K562 (cell line): ENCODE data around the gene SCMH1. TPM values are rescaled to one million over a fixed set of nuclear protein-coding genes. Genes with fewer than 3 reads are reported as not detected.
A peak's percentile ranks its signal among the peaks of the same experiment; 100 is the strongest.

ENCODE experiments used
- NR4A1 ChIP-seq, 2 experiments: fragments of 250-450 bp in 1 of 2; fragments of 450-650 bp in 1 of 2; sonication (Bioruptor Pico) in 1 of 2; IDR thresholded peaks; 2 replicates each; pipeline versions ENCODE4 v1.4.0 to v1.6.1; 2016 to 2020; ENCODE audit warnings: mild to moderate bottlenecking in 2 of 2, missing compliant biosample characterization in 1 of 2, missing genetic modification characterization in 1 of 2, moderate library complexity in 1 of 2
- PHB ChIP-seq: fragments of 250-450 bp; sonication (Bioruptor Pico); IDR thresholded peaks from 2 replicates; pipeline ENCODE4 v1.5.0; 2021
- SMARCB1 ChIP-seq: IDR thresholded peaks from 2 replicates; pipeline ENCODE4 v1.6.1; 2011; ENCODE audit warnings: improper control_type of control experiment, low read depth; ENCODE audit not compliant: insufficient read length
- ZBTB1 ChIP-seq: sonication (generic); formaldehyde crosslinking; IDR thresholded peaks from 2 replicates; pipeline ENCODE4 v1.8.1; 2023; ENCODE audit warnings: missing genetic modification reagents, low read depth, mild to moderate bottlenecking, borderline replicate concordance
- ZNF143 ChIP-seq: sonication (generic); formaldehyde crosslinking; IDR thresholded peaks from 2 replicates; pipeline ENCODE4 v1.9.0; 2022; ENCODE audit warnings: mild to moderate bottlenecking, missing genetic modification reagents
- ZNF24 ChIP-seq: fragments of 450-650 bp; IDR thresholded peaks from 2 replicates; pipeline ENCODE4 v1.6.1; 2016
- ZNF830 ChIP-seq: fragments of 250-450 bp; sonication (Bioruptor Pico); IDR thresholded peaks from 2 replicates; pipeline ENCODE4 v1.5.0; 2021; ENCODE audit warnings: mild to moderate bottlenecking
- polyA plus RNA-seq, 8 experiments: library from polyadenylated mRNA; depleted of rRNA in 4 of 8; stranded (reverse) in 5 of 8; unstranded in 3 of 8; fragments of >200 nt; fragmentation: Nextera tagmentation in 2 of 8; fragmentation: Illumina TruSeq in 1 of 8; extraction: Ambion mirVana in 2 of 8; extraction: Trizol in 1 of 8; gene quantifications; 2 replicates each; pipeline versions ENCODE4 v1.2.1 to v1.2.3, GENCODE V29; 2011 to 2014; ENCODE audit warnings: inconsistent platforms in 1 of 8, missing spikeins in 1 of 8
- total RNA-seq, 7 experiments: library from RNA; depleted of rRNA in 6 of 7; stranded (reverse); fragments of >200 nt in 6 of 7; fragmentation: Illumina TruSeq in 2 of 7; extraction: Trizol in 2 of 7; gene quantifications; 2 replicates each; pipeline versions ENCODE4 v1.2.1 to v1.2.3, GENCODE V29; 2011 to 2021; ENCODE audit warnings: low replicate concordance in 1 of 7
- TF ChIP-seq, protein P1 (sequence below): sonication (generic); formaldehyde crosslinking; IDR thresholded peaks from 2 replicates; pipeline ENCODE4 v1.4.0; 2020; ENCODE audit warnings: mild to moderate bottlenecking, missing genetic modification reagents
- TF ChIP-seq, protein P2 (sequence below): IDR thresholded peaks from 2 replicates; pipeline ENCODE4 v1.6.1; 2011; ENCODE audit not compliant: insufficient read length; ENCODE audit errors: extremely low read depth
- TF ChIP-seq, protein P3 (sequence below): sonication (generic); formaldehyde crosslinking; IDR thresholded peaks from 2 replicates; pipeline ENCODE4 v1.8.0; 2022; ENCODE audit warnings: mild to moderate bottlenecking, missing genetic modification reagents
- TF ChIP-seq, protein P4 (sequence below), 2 experiments: fragments of 250-450 bp in 1 of 2; fragments of 450-650 bp in 1 of 2; sonication (Bioruptor Pico) in 1 of 2; IDR thresholded peaks; 2 replicates each; pipeline versions ENCODE4 v1.6.1 to v1.8.0; 2016 to 2021; ENCODE audit warnings: mild to moderate bottlenecking in 2 of 2, moderate library complexity in 2 of 2, missing compliant biosample characterization in 1 of 2, missing genetic modification characterization in 1 of 2
- TF ChIP-seq, protein P5 (sequence below): IDR thresholded peaks from 3 replicates; pipeline ENCODE4 v1.6.1; 2011; ENCODE audit warnings: borderline replicate concordance, mild to moderate bottlenecking, moderate library complexity; ENCODE audit not compliant: insufficient read length; ENCODE audit errors: extremely low read depth
- TF ChIP-seq, protein P6 (sequence below): sonication (generic); formaldehyde crosslinking; IDR thresholded peaks from 2 replicates; pipeline ENCODE4 v1.8.0; 2022; ENCODE audit warnings: mild to moderate bottlenecking, low read depth, missing genetic modification reagents

SCMH1 gene
- total and polyA plus RNA-seq, 9 of the 15 experiments (the other 6 are each of a cell fraction or from before 2014, with no cell fraction given), result 8.5 to 37.0 (median 26.8) TPM

DNA sequence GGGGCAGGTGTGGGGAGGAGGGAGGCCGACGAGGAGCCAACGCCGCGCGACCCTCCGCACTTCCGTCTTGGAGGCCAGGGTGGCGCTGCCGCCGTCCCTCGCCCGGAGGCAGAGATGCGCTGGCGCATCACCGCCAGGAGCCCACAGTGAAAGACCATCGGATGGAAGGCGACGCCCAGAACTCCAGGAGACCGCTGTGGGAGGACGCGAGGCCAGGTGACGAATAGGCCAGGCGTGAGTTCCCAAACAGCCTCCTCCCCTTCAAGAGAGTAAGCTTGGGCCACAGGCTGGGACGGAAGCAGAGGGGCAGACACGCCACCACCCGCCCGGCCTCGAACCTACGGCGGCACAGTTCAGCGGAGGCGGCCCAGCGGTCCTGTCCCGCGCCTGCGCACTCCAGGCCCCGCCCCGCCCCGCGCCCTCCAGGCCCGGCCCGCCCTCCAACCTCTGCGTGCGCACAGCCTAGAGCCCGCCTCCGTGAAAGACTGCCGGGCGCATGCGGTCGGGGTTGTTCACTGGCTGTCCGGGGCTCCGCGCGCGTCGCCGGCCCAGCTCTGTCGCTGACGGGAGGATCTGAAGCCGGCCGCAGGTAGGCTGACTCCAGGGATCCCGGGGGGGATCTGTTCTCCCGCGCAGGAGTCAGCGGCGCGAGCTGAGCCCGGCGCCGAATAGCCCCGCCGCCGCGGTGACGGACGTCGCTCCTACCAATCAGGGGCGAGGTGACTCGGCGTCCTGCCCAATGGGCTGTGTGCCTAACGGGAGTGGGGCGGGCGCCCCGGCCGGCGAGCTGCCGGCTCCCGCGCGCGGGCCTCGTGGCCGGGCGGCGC lies 262.7 kb downstream of the SCMH1 start, which contains the start of gene CTPS1 (continued):
- TF ChIP-seq, protein P1, sequence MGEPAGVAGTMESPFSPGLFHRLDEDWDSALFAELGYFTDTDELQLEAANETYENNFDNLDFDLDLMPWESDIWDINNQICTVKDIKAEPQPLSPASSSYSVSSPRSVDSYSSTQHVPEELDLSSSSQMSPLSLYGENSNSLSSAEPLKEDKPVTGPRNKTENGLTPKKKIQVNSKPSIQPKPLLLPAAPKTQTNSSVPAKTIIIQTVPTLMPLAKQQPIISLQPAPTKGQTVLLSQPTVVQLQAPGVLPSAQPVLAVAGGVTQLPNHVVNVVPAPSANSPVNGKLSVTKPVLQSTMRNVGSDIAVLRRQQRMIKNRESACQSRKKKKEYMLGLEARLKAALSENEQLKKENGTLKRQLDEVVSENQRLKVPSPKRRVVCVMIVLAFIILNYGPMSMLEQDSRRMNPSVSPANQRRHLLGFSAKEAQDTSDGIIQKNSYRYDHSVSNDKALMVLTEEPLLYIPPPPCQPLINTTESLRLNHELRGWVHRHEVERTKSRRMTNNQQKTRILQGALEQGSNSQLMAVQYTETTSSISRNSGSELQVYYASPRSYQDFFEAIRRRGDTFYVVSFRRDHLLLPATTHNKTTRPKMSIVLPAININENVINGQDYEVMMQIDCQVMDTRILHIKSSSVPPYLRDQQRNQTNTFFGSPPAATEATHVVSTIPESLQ (CRISPR knock-in tag), result peak; percentile 92; the same call in 1 of the 2 replicates
- TF ChIP-seq, protein P2, sequence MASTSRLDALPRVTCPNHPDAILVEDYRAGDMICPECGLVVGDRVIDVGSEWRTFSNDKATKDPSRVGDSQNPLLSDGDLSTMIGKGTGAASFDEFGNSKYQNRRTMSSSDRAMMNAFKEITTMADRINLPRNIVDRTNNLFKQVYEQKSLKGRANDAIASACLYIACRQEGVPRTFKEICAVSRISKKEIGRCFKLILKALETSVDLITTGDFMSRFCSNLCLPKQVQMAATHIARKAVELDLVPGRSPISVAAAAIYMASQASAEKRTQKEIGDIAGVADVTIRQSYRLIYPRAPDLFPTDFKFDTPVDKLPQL, result no peak
- TF ChIP-seq NR4A1 (CRISPR knock-in tag; IDR thresholded peaks at IDR 0.05) (no peak), NR4A1 (tag; IDR thresholded peaks at IDR 0.05) (no peak; the same call in 1 of the 2 replicates), ZBTB1 (CRISPR knock-in tag) (no peak; the same call in 1 of the 2 replicates), ZNF830 (CRISPR knock-in tag) (no peak), SMARCB1 (no peak), ZNF143 (CRISPR knock-in tag) (no peak), ZNF24 (no peak), PHB (CRISPR knock-in tag) (no peak; the same call in 1 of the 2 replicates)
- TF ChIP-seq, protein P3, sequence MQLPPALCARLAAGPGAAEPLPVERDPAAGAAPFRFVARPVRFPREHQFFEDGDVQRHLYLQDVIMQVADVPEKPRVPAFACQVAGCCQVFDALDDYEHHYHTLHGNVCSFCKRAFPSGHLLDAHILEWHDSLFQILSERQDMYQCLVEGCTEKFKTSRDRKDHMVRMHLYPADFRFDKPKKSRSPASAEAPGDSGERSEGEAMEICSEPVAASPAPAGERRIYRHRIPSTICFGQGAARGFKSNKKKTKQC, result no peak; the same call in 1 of the 2 replicates
- TF ChIP-seq, protein P4, sequence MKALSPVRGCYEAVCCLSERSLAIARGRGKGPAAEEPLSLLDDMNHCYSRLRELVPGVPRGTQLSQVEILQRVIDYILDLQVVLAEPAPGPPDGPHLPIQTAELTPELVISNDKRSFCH (CRISPR knock-in tag; IDR thresholded peaks at IDR 0.05), result no peak
- TF ChIP-seq, protein P4 (tag; IDR thresholded peaks at IDR 0.05), result peak; percentile 57; the same call in 1 of the 2 replicates
- TF ChIP-seq, protein P5, sequence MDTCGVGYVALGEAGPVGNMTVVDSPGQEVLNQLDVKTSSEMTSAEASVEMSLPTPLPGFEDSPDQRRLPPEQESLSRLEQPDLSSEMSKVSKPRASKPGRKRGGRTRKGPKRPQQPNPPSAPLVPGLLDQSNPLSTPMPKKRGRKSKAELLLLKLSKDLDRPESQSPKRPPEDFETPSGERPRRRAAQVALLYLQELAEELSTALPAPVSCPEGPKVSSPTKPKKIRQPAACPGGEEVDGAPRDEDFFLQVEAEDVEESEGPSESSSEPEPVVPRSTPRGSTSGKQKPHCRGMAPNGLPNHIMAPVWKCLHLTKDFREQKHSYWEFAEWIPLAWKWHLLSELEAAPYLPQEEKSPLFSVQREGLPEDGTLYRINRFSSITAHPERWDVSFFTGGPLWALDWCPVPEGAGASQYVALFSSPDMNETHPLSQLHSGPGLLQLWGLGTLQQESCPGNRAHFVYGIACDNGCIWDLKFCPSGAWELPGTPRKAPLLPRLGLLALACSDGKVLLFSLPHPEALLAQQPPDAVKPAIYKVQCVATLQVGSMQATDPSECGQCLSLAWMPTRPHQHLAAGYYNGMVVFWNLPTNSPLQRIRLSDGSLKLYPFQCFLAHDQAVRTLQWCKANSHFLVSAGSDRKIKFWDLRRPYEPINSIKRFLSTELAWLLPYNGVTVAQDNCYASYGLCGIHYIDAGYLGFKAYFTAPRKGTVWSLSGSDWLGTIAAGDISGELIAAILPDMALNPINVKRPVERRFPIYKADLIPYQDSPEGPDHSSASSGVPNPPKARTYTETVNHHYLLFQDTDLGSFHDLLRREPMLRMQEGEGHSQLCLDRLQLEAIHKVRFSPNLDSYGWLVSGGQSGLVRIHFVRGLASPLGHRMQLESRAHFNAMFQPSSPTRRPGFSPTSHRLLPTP, result peak; percentile 96
- TF ChIP-seq, protein P6, sequence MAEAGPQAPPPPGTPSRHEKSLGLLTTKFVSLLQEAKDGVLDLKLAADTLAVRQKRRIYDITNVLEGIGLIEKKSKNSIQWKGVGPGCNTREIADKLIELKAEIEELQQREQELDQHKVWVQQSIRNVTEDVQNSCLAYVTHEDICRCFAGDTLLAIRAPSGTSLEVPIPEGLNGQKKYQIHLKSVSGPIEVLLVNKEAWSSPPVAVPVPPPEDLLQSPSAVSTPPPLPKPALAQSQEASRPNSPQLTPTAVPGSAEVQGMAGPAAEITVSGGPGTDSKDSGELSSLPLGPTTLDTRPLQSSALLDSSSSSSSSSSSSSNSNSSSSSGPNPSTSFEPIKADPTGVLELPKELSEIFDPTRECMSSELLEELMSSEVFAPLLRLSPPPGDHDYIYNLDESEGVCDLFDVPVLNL (CRISPR knock-in tag), result no peak
